NCI-H1105 treated with DMSO at 0.1 percent for 48 hours (cell line): ENCODE results near the gene ARFIP1.
"Not testable (repeated sequence)": the region's sequence is repeated elsewhere in the genome, so short reads cannot be mapped to it uniquely, and the experiment has no call there.

Experiments
- DNase-seq: peaks from one replicate; lab custom pipeline; 2025; lab: John Stamatoyannopoulos, UW

ARFIP1 gene

DNA sequence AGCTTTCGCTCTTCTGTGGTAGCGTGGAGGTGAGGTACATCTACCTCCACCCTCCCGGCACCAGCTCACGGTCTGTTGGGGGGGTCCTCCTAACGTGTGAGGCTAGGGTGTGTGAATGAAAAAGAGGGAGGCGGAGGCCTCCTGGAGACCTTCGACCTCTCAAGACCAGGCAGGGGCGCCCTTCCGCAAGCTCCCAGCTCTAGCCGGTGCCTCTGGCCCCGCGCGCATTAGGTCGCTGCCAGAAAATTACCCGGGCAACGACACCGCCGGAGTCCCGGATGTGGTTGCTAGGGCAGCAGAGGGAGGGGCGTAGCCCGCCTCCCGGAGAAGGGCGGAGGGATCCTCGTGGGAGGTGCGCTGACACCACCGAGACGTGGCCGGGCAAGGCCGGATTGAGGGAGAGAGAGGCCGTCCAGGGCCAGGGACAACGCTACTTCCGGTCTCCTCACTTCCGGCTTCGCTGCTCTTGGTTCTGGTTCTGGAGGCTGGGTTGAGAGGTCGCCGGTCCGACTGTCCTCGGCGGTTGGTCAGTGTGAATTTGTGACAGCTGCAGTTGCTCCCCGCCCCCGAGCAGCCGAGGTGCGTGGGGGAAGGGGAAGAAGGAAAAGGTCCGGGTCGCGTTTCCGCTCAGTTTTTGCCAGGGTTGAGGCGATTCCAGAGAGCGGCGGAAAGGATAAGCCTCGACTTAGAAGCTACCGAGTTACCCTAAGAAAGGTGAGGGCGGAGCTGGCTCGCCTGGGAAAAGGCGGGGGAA lies at the start of gene ARFIP1, which contains the start of gene TIGD4:
ARFIP1 (plus strand) TSS at position 442 of the 754 bp plus-strand sequence. CDS start 49,680 bp downstream, outside the sequence.
TIGD4 (minus strand) TSS at position 218 of the 754 bp plus-strand sequence. CDS start 8,726 bp downstream, outside the sequence.
- DNase-seq = peak; percentile 90

GRCh38 chr4:152731997-152732396 lies 47.8 kb upstream of the ARFIP1 start:
- DNase-seq = no peak

DNA sequence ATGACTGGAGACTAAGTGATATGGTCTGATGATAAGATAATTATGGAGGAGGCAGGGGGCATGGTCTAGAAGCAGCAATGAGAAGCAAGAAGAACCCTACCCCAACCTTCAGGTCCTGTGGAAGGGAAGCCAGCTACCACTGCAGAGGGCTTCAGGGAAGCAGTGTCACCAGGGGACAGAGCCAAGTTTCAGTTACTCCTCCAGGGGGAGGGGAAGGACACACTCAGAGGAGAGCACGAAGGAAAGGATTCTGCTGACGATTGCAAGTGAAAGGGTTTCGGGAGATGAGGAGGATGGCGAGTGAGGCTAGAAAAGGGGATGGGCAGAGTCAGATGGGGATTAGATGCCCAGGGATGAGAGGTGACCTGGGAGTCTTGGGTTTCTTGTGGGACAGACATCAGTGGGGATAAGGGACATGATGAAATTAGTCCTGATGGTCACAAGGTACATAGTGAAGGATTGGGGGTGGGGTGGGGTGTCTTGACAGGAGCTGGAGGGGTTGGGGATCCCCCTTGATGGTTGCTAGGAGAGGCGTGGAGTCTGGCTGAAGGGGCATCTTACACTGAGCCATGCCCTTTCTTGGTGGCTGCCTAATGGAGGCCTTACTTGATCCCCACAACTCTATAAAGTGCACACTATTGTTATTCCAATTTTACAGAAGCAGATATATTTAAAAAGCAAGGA lies 45.6 kb upstream of the ARFIP1 start:
- DNase-seq = no peak

- no peak for DNase-seq
Observed at GRCh38 chr4:152734699-152735050, 45.1 kb upstream of the ARFIP1 start.

GRCh38 chr4:152735396-152735859 lies 44.3 kb upstream of the ARFIP1 start:
- DNase-seq = peak; percentile 22

- DNase-seq = no peak
Observed at GRCh38 chr4:152735906-152736305, 43.8 kb upstream of the ARFIP1 start.

DNA sequence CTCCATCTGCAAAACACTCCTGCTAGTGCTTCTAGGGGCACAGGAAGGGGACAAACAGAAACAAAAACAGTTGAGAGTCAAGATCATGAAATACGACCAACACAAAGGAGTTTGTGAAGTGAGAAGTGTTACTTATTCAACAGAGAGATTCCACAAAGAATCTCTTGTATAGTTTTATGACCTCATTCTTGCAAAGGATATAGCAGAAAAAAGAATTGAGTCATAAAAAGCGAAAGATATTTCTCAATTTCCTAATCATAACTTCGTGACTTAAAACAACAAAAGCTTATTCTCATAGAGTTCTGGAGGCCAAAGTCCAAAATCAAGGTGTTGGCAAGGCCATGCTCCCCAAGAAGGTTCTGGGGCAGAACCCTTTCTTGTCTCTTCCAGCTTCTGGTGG lies 40.9 kb upstream of the ARFIP1 start:
- DNase-seq = no peak

GRCh38 chr4:152747444-152747843 lies 32.3 kb upstream of the ARFIP1 start:
- DNase-seq = no peak

- DNase-seq = no peak
Observed at GRCh38 chr4:152748619-152749018, 31.1 kb upstream of the ARFIP1 start.

DNA sequence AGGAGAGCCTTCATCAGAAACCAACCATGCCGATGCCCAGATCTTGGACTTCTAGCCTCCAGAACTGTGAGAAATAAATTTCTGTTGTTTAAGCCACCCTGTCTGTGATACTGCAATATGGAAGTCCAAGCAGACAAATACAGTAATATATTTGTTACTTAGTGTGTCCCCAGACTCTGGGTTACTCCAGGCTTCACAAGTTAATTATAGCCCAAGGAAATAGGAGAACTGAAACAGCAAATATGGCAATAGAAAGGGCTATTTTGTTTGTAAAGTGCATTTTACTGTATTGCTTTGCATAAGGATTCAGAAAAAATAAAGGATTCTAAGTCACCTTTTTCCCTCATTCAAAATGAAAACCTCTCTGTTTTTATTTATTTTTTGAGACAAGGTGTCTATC lies 16.0 kb upstream of the ARFIP1 start:
- DNase-seq = no peak

DNA sequence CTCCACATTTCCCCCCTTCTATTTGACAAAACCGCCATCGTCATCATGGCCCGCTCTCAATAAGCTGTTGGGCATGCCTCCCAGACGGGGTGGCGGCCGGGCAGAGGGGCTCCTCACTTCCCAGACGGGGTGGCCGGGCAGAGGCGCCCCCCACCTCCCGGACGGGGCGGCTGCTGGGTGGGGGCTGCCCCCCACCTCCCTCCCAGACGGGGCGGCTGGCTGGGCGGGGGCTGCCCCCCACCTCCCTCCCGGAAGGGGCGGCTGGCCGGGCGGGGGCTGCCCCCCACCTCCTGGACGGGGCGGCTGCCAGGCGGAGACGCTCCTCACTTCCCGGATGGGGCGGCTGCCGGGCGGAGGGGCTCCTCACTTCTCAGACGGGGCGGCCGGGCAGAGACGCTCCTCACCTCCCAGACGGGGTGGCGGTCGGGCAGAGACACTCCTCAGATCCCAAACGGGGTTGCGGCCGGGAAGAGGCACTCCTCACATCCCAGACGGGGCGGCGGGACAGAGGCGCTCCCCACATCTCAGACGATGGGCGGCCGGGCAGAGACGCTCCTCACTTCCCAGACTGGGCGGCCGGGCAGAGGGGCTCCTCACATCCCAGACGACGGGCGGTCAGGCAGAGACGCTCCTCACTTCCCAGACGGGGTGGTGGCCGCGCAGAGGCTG lies 14.6 kb upstream of the ARFIP1 start:
- DNase-seq = not testable (repeated sequence)

GRCh38 chr4:152771741-152772533 lies 7.8 kb upstream of the ARFIP1 start:
- DNase-seq = no peak

- no peak for DNase-seq
Observed at GRCh38 chr4:152773339-152773738, 6.4 kb upstream of the ARFIP1 start.

GRCh38 chr4:152773953-152774352 lies 5.8 kb upstream of the ARFIP1 start:
- no peak for DNase-seq

DNA sequence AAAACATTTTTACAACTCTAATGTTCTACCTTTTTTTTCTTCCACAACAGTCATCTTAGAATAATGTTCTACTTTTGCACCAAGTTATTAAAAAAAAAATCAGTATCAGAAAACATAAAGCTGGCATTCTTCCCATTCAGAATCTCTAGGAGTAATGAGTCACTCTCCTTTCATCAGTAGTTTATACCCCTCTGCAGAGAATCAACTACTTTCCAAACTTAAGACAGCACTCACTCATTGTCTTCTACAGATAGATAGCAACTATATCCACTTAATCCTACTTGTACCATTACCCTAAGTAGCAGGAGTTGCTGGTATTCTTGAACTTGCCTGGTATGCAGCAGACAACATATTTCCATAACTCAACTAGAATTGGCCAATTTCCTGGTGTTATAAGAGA lies 3.4 kb upstream of the ARFIP1 start:
- DNase-seq = no peak

DNA sequence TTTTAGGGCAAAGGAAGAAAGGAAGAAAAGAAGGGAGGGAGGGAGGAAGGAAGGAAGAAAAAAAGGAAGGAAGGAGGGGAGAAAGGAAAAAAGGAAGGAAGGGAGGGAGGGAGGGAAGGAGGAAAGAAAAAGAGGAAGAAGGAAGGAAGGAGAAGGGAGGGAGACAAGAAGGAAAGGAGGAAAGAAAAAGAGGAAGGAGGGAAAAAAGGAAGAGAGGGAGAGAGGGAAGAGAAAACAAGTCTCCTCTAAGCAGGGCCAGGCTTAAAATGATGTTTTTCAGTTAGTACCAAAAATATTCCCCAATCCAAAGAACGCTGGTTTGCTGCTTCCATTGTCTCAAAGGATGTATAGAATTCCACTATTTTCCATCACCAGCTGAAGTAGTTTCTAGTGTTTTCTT lies 2.3 kb upstream of the ARFIP1 start:
- DNase-seq = no peak

- DNase-seq = peak; percentile 3
Observed at GRCh38 chr4:152778656-152779512, 870 bp upstream of the ARFIP1 start.

GRCh38 chr4:152780267-152780778 lies 569 bp downstream of the ARFIP1 start:
- no peak for DNase-seq

DNA sequence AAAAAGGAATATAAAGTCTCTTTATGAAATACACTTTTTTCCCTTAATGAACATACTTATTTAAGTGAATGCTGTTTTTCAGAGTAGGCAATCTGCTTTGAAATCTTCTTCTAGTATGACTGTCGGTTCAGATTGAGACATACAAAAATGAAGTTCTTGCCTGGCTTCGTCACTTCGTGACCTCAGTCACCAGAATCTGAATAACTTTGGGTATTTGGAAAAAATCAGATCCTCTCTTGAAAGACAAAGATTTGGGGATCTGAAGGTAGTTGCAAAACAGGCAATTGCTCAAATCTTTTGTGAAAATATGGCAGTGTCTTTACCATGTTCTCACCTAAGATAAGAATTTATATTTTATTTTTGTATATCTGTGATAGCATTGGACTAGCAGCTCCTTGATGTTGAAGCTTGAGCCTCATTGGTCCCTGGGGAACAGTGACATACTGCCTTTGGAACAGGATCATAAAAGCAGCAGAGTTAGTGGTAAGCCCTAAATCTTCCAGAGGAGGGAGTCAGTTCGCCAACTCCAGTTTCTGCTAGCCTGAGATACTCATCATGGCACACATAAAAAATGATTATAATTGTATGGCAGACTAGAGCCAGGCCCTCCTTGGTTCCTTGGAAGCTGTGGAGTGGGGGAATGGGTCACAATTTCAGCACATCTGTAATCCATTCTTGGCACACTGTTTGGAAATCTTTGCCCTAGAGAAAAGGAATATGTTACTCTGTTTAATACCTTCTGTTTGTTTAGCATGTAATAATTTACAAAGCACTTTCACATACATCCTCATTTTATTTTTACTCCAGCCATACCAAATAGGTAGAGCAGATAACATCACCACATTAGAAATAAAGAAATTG lies 5.0 kb downstream of the ARFIP1 start:
- DNase-seq = no peak
